Activated CD4-positive, alpha-beta T cell treated with anti-CD3 and anti-CD28 coated beads, Interleukin-2, amount 50 U/mL, for 24 hours (primary cell): Measurements from ENCODE around the gene ZNF469.
"Not testable (repeated sequence)": the region's sequence is repeated elsewhere in the genome, so short reads cannot be mapped to it uniquely, and the experiment has no call there.

Source experiments
- DNase-seq, 2 donors: peaks; one replicate each; pipeline ENCODE4 v3.0.0-alpha.2; 2020; ENCODE audit warnings: low read depth in 1 of 2, low spot score in 1 of 2

Gene ZNF469

DNA sequence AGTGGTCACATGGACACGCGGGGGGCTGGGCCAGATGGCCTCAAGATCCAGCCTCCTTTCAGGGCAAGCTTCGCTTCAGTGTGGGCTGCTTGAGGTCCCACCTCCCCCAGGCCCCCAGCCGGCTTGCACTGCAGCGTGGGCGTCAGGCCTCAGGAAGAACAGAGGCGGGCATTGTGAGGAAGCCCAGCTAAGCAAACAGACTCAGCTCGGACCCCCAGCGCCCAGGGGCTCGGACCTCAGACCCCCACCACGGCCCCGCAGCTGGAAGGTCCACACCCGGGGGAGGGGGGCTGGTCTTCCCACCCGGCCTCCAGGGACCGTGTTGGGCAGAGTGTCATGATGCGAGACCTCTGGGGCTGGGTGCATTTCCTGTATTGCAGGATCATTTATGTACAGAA lies 24.7 kb upstream of the ZNF469 start:
- DNase-seq: no peak

DNA sequence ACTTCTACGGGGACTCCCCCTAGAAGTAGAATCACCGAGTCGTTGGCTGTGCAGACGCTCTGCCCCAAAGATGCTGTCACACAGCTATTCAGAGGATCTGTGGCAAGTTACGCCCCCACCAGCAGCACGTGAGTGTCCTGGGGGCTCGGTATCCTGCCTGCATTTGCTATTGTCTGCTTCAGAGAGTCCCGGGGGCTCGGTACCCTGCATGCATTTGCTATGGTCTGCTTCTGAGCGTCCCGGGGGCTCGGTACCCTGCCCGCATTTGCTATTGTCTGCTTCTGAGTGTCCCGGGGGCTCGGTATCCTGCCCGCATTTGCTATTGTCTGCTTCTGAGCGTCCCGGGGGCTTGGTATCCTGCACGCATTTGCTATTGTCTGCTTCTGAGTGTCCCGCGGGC lies 23.8 kb upstream of the ZNF469 start:
- DNase-seq: no peak

DNA sequence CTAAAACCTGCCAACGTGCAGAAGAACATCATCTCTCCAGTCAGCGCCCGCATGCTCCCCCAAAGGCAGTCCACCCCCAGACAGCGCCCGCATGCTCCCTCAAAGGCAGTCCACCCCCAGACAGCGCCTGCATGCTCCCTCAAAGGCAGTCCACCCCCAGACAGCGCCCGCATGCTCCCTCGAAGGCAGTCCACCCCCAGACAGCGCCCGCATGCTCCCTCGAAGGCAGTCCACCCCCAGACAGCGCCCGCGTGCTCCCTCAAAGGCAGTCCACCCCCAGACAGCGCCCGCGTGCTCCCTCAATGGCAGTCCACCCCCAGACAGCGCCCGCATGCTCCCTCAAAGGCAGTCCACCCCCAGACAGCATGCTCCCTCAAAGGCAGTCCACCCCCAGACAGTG lies 22.4 kb upstream of the ZNF469 start:
- not testable (repeated sequence) for DNase-seq

DNA sequence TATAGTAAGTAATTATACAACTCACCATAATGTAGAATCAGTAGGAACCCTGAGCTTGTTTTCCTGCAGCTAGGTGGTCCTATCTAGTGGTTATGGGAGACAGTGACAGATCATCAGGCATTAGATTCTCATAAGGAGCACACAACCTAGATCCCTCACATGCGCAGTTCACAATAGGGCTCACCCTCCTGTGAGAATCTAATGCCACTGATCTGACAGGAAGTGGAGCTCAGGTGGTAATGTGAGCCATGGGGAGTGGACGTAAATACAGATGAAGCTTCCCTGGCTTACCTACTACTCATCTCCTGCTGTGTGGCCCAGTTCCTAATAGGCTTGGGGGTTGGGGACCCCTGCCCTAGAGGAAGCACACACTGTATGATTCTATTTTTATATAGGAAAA lies 21.8 kb upstream of the ZNF469 start:
- DNase-seq: no peak

DNA sequence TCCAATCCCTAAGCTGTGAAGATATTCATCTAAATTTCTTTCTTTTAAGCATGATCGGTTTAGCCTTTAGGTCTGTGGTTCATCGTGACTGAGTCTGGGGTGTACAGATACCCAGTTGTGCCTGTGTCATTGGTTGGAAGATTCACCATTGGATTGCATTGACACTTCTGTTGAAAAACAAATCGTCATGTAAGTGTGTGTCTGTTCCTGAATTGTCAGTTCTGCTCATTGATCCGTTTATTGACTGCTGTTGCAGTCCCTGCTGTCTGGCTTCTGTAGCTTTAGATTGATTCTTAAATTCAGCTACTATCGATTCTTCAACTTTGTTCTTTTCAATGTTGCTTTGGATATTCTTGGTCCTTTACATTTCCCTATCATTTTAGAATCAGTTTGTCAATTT lies 21.0 kb upstream of the ZNF469 start:
- no peak for DNase-seq

DNA sequence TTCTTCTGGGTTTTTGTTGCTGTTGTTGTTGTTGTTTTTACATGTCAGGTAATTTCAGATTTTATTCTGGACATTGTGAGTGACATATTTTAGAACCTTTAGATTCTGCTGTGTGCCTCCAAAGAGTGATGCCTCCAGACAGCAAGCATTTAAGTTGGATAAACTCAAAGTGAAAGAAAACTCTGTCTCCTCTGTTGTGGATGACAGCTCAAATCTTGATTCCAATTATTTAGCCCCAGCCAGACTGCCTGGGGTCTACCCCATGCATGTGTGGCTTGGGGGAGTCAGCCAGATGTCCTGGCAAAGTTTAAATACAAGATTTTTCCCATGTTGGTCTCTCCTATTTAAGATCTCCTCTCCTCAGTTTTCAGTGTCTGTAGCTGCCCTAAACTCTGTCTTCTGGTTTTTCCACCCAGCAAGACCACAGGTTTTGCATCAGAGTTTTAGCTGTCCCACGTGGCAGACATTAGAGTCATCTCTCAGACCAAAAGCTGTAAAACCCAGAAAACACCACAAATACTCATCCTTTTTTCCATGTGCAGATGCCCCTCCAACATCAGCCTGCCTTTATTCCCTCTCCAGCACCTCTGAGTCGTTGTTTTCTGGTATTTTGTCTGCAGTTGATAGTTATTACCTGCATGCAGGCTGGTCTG lies 19.4 kb upstream of the ZNF469 start:
- DNase-seq: no peak

DNA sequence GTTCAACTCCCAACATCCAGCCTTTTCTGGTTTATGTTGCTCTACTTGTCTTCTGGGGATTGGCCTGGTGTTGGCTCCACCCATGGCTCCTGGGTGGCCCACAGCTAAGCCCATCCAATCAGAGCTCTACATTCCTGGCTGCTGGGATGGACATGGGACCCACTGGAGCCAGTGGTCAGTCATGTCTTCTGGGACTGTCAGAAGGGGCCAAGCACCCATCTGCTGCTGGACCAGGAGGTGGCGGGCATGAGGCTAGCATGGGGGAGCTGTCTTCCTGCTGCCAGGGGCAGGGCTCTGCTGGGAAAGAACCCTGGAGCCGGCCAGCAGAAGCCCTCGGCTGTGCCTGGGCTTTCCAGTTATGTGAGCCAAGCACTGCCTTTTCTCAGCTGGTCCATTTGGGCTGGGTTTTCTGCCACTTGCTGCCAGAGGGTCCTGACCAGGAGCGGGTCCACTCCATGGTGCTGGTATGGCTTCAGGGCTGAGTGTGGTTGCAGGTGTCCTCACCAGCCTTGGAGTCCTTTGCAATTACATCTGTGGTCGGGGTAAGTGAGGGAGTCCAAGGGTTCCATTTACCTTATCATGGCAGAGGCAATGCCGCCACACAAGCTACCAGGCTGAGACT lies 17.4 kb upstream of the ZNF469 start:
- DNase-seq: no peak

DNA sequence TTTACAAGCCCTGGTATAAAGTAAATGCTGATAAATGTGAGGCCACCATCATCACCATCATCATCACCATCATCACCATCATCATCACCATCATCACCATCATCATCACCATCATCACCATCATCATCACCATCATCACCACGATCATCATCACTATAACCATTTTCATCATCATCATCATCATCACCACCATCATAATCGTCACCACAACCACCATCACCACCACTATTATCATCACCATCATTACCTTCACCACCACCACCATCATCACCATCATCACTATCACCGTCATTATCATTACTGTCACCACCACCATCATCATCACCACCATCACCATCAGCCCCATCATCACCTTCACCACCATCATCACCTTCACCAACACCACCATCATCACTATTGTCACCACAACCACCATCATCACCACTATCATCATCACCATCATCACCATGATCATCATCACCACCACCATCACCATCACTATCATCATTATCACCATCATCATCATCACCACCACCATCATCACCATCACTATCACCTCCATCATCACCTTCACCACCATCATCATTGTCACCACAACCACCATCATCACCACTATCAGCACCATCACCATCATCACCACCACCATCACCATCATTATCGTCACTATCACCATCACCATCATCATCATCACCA lies 16.6 kb upstream of the ZNF469 start:
- DNase-seq: no peak

DNA sequence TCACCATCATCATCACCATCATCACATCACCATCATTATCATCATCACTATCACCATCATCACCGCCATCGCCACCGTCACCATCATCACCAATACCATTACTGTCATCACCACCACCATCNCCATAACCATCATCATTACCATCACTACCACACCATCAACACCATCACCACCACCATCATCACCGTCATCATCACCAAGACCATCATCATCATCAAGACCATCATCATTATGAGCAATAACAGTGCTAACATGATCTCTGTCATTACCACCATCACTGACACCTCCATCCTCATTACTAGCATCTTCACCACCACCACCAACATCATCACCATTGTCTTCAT lies 16.1 kb upstream of the ZNF469 start:
- DNase-seq: no peak

DNA sequence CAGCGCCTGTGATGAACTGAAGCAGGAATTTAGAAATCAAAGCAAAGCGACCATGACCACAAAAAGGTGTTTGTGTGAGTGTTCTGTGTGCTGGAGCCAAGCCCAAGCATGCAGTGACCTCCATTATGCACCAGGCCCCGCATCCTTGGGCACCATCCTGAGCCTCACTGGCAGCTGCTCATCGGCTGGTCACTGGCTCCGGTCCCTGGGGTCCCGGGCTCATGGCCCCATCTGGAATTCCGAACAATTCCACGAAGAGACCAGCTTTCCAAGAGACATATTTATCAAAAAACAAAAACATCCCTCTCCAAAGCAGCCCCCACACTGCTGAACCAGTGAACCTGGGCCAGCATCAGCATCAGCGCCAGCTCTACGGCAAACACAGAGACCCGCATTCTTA lies 15.2 kb upstream of the ZNF469 start:
- no peak for DNase-seq

DNA sequence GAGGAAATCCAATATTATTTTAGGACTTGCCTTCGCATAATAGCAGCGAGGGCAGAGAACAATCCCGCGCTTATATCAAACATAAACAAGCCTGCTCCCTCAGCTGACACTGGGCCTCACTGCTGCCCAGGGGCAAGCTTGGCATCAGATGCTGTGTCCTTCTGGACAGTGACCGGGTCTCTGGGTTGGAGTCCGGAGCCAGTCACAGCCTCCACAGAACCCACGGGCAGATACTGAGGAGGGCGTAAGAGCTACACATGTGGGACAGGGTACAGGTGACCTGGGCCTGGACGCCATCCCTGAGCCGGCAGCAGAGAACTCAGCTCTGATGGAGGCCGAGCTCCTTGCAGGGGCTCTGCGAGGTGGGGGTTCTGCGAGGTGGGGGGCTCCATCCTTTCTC lies 14.7 kb upstream of the ZNF469 start:
- no peak for DNase-seq

DNA sequence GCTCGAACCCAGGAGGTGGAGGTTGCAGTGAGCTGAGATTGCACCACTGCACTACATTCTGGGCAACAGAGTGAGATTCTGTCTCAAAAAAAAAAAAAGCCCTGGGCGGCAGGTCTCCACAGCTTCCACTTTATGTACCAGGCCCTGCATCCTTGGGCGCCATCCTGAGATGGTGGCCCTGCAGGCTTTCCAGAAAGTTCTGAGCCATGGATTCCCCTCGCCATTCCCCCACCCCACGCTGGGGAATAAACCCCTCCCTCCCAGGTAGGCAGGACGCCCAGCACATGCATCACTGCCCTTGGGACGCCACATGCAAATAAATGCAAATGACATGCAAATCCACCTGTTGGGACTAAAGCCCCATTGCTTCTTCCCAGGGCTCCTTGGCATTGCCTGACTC lies 13.8 kb upstream of the ZNF469 start:
- DNase-seq: no peak

DNA sequence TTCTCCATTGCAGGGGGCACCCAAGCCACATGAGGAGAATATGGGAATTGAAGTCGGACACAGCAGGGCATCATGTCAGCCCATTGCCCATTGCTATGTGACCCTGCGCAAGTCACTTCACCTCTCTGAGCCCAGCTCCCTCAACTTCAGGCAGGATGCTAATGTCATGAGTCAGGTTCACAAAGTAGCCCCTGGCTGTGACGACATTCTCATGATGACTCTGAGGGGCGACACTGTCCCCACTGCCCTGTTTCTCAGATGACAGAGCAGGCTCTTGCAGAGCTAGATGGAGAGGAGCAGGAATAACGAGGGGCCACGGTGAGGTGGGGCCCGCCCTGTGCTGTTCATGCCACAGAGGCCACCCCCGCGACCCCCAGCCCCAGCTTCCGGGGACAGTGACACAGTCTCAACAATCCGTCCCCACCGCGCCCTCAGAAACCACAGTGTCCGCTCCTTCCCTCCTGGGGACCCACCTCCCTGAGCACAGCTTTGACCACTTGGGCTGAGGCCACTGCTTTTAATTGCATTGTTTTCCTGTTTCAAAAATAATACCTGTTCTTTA lies 13.2 kb upstream of the ZNF469 start:
- DNase-seq: no peak

DNA sequence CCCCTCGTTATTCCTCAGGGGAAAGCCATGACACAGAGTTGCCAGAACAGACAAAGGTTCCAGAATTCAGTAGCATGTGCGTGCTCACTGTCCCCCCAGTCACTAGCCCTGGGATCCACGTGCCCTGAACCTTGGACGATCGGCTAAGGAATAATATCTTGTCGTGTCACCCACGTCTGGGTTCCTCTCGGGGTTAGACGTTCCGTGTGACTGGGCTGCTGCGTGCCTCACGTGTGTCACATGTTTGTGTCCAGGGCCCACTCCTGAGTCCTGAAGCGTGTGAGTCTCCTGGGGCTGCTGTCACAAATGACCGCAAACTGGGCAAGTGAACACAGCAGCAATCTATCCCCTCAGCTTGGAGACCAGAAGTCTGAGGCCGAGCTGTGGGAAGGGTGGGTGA lies 12.4 kb upstream of the ZNF469 start:
- DNase-seq: no peak

DNA sequence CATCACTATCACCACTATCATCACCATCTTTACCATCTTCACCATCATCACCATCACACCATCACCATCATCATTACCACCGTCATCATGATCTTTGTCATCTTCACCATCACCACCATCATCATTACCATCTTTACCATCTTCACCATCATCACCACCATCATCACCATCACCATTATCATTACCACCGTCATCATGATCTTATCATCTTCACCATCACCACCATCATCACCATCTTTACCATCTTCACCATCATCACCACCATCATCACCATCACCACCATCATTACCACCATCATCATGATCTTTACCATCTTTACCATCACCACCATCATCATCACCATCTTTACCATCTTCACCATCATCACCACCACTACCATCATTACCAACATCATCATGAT lies 10.2 kb upstream of the ZNF469 start:
- DNase-seq: no peak

DNA sequence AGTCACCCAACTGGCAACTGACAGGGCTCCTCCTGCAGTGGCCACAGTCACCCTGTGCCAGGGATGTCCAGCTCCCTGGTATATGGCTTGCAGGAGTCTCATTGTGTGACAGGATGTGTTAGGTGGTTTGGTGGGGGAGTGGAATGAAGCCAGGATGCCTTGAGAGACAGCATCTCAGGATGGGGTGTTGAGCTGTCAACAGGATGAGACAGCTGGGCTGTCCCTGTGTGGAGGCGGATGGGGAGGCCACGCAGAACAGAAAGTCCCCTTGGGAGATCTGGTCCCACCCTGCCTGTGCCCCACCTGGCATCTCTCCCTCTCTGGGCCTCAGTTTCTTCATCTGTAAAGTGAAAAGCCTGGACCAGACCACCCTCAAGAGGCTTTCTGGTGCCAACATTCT lies 9.5 kb upstream of the ZNF469 start:
- DNase-seq: no peak

DNA sequence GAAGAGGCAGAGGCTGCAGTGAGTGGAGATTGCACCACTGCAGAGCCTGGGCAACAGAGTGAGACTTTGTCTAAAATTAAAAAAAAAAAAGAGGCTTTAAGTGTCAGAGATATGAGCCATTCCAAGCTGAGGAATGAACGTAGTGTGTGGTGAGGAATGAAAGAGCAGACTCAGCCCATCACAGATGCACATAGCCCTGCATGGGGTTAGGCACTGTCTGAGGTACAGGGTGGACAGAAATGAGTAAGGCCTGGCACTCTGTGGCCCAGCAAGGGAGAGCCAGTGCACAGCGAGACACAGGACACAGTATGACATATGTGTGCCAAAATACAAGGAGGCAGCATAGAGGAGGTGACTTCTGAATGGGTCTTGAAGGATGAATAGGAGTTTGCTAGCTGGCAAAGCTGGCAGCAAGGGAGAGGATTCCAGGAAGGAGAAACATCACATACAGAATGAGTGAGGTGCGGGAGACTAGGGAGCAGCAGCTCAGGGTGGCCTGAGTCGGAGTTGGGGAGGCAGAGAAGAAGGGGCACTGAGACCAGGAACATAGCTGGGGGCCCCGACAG lies 8.7 kb upstream of the ZNF469 start:
- DNase-seq: no peak

DNA sequence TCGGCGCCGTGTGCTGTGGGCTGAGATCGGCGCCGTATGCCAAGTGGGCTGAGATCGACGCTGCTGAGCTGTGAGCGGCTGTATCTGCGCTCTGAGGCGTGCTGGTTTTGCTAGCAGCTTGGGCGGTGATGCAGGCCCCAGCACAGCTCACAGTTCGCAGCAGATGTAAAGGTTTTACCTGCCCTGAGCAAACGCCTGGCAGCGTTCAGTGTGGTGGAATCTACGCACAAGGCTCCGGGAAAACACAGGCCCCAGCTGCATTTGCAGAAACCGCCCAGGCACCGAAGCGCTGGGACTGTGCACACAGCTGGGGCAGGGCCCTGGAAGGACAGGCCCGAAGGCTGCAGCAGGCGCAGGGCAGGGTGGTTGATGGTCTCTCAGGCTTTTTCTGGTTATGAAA lies 8.0 kb upstream of the ZNF469 start:
- DNase-seq: no peak

DNA sequence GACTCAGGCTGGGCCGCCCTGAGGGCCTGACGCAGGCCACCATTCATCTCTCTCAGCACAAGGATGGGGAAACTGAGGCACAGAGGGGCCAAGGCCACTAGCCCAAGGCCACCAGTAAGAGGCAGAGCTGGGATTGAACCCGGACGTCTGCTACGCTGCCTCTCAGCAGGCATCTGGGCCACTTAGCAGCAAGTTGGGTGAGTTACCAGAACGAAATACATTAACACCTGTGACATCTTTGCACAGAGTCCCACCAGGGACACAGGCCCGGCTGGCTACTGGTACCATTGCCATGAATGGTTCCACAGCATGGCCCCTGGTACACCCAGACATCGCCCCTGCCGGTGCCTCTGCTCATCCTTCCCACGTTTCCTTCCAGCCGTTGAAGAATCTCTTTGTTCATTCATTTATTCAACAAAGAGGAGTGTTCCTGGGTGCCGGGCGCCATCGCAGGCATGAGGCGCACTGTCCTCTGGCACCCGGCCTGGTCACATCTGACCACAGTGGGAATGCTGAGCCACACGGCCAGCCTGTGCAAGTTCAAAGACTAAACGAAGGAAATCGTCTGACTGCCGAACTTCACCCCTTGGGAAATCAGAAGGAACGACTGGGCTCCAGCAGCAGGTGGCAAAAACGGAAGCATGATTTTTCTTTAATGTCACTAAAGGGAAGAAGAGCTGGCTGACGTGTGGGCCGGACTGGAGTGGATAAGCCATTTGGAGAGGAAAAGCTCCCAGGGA lies 7.4 kb upstream of the ZNF469 start:
- DNase-seq: no peak

DNA sequence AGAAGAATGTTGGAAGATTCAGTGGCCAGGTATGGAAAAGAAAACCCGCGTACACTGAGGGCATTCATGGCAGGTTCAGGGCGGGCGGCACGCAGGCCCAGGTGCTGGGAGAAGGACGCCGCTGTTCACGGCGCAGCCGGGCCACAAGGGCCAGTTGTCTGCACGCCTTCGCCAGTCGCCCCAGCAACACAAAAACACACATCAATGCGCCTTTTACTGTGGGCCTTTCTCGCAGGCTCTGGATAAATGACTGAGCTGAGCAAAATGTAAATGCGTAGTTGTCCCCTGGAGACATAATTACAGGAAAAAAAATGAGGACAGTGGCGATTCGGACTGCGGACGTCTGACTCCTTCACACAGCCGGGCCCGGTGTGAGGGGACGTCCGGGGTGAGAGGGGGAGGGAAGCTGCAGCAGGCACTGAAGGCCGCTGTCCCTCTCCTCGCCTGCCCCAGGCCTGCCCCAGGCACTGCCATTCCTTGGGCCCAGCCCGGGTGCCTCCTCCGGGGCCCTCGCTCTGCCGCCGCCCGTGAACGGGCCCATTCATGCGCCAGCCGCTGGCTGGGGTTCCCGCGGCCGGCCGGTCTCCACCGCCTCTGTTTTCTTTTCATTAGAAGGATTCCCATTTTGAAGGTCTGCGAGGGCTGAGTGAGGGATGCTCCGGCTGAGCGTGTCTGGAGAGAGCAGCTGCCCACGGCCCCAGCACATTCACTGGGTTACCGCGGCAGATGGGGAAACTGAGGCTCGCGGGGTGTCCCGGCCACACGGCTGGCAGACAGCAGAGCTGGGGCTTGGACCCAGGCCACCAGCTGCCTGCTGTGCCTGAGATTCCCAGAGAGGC lies 6.5 kb upstream of the ZNF469 start:
- no peak for DNase-seq
